Gastrocnemius medialis (tissue), 4 donors: ENCODE data around the gene TNN. TPM values are rescaled to one million over a fixed set of nuclear protein-coding genes. Genes with fewer than 3 reads are reported as not detected.

ENCODE experiments used
- ATAC-seq, 2 donors: fragments of 150-250 bp; one replicate each; pipeline ENCODE4 v1.9.1; 2016
- DNase-seq, 2 donors: peaks; one replicate each; pipeline ENCODE4 v3.0.0-alpha.2; 2019
- H3K27ac ChIP-seq, 4 donors: fragments of 200-600 bp; sonication (generic); 1 replicate in 1 of 4; 2 replicates in 3 of 4; pipeline ENCODE4 v1.5.1; 2016 to 2018; ENCODE audit warnings: mild to moderate bottlenecking in 2 of 4, moderate library complexity in 1 of 4
- H3K27me3 ChIP-seq, 3 donors: fragments of 200-600 bp; sonication (generic) in 2 of 3; 1 replicate in 1 of 3; 2 replicates in 2 of 3; pipeline versions ENCODE4 v1.5.1 to v1.6.0; 2016 to 2019; ENCODE audit warnings: mild to moderate bottlenecking in 1 of 3, moderate library complexity in 1 of 3
- H3K36me3 ChIP-seq, 2 donors: fragments of 200-600 bp; sonication (generic) in 1 of 2; one replicate each; pipeline ENCODE4 v1.5.1; 2017 to 2018
- H3K4me1 ChIP-seq, 2 donors: fragments of 200-600 bp; sonication (generic) in 1 of 2; one replicate each; pipeline ENCODE4 v1.5.1; 2016 to 2017; ENCODE audit warnings: mild to moderate bottlenecking in 2 of 2
- H3K4me3 ChIP-seq, 4 donors: fragments of 200-600 bp; sonication (generic) in 3 of 4; 1 replicate in 1 of 4; 2 replicates in 3 of 4; pipeline ENCODE4 v1.5.1; 2016 to 2019; ENCODE audit warnings: mild to moderate bottlenecking in 2 of 4
- H3K9me3 ChIP-seq, 3 donors: fragments of 200-600 bp; sonication (generic) in 2 of 3; 1 replicate in 1 of 3; 2 replicates in 2 of 3; pipeline ENCODE4 v1.5.1; 2016 to 2019
- CTCF ChIP-seq, 5 experiments: fragments of 450-650 bp in 3 of 5; fragments of 200-600 bp in 2 of 5; sonication (generic) in 2 of 5; IDR thresholded peaks in 4 of 5; conservative IDR thresholded peaks in 1 of 5; 1 replicate in 4 of 5; 2 replicates in 1 of 5; pipeline ENCODE4 v1.5.1; 2016 to 2019; ENCODE audit warnings: antibody characterized with exemption in 5 of 5, mild to moderate bottlenecking in 3 of 5, moderate library complexity in 3 of 5
- POLR2A ChIP-seq, 2 donors: fragments of 450-650 bp; IDR thresholded peaks; one replicate each; pipeline ENCODE4 v1.6.1; 2017; ENCODE audit warnings: antibody characterized with exemption in 2 of 2, mild to moderate bottlenecking in 2 of 2, moderate library complexity in 2 of 2
- in situ Hi-C, 4 donors: fragments of 200-750 bp; cut with MboI; loops; one replicate each; pipeline versions ENCODE4 v1.15.0 to v1.8.0; 2017; ENCODE audit warnings: low sequenced_read_pairs in 4 of 4
- intact Hi-C: fragments of 100-400 bp; cut with DNase I; formaldehyde crosslinking; loops from one replicate; pipeline ENCODE4 v1.15.1; 2023; ENCODE audit warnings: low total_unique reads
- total RNA-seq, 4 donors: library from RNA; depleted of rRNA; stranded (reverse); fragments of >200 nt; gene quantifications; one replicate each; pipeline versions ENCODE4 v1.1.0 to v1.2.3, GENCODE V29; 2016

Gene TNN
- total RNA-seq, 4 donors from 2014 or later, result 0.07 TPM; not detected in 3

GRCh38 chr1:175045097-175045496 is 22.5 kb upstream of the TNN start:
- TF ChIP-seq CTCF (IDR thresholded peaks at IDR 0.05 in 4 of 5, conservative IDR thresholded peaks at IDR 0.05 in 1 of 5) (no peak), POLR2A (IDR thresholded peaks at IDR 0.05) (no peak)
- intact Hi-C loops (no loop called here), in situ Hi-C loops (loop anchor here in 2 of 4 donors (25.0 kb wide), 1 partner anchor 267 kb away; no protein-coding TSS in a partner anchor)
- Histone ChIP-seq H3K4me1 (no peaks in the 10 kb centered on the region), H3K27me3 (peaks cover 0 to 3% (median 0%) of the 10 kb centered on the region in 3 donors), H3K9me3 (no peaks in the 10 kb centered on the region), H3K27ac (no peak overlapping the region), H3K36me3 (no peaks in the 10 kb centered on the region), H3K4me3 (no peak overlapping the region)
- ATAC-seq (no peak), DNase-seq (no peak)

GRCh38 chr1:175045519-175045918 is 22.1 kb upstream of the TNN start:
- no peak overlapping the region for H3K27ac ChIP-seq
- H3K4me1 ChIP-seq, result no peaks in the 10 kb centered on the region
- ATAC-seq (no peak), DNase-seq (no peak)
- peaks cover 0 to 3% (median 0%) of the 10 kb centered on the region in 3 donors for H3K27me3 ChIP-seq
- H3K9me3 ChIP-seq, result no peaks in the 10 kb centered on the region
- TF ChIP-seq POLR2A (IDR thresholded peaks at IDR 0.05), result no peak
- no peak for TF ChIP-seq CTCF (IDR thresholded peaks at IDR 0.05 in 4 of 5, conservative IDR thresholded peaks at IDR 0.05 in 1 of 5)
- intact Hi-C loops (no loop called here), in situ Hi-C loops (loop anchor here in 2 of 4 donors (25.0 kb wide), 1 partner anchor 267 kb away; no protein-coding TSS in a partner anchor)
- no peaks in the 10 kb centered on the region for H3K36me3 ChIP-seq
- no peak overlapping the region for H3K4me3 ChIP-seq

GRCh38 chr1:175050992-175051391 is 16.6 kb upstream of the TNN start:
- Histone ChIP-seq H3K4me1 (no peaks in the 10 kb centered on the region), H3K36me3 (no peaks in the 10 kb centered on the region), H3K27me3 (peaks cover 0 to 3% (median 0%) of the 10 kb centered on the region in 3 donors), H3K9me3 (no peaks in the 10 kb centered on the region), H3K27ac (no peak overlapping the region), H3K4me3 (no peak overlapping the region)
- no peak for ATAC-seq
- in situ Hi-C loops (no loop called here), intact Hi-C loops (no loop called here)
- TF ChIP-seq POLR2A (IDR thresholded peaks at IDR 0.05), result no peak
- no peak for TF ChIP-seq CTCF (IDR thresholded peaks at IDR 0.05 in 4 of 5, conservative IDR thresholded peaks at IDR 0.05 in 1 of 5)
- DNase-seq, result no peak

- Histone ChIP-seq H3K4me1 (no peaks in the 10 kb centered on the region), H3K27ac (no peak overlapping the region), H3K27me3 (no peaks in the 10 kb centered on the region), H3K4me3 (no peak overlapping the region), H3K36me3 (no peaks in the 10 kb centered on the region), H3K9me3 (no peaks in the 10 kb centered on the region)
- intact Hi-C loops (no loop called here), in situ Hi-C loops (no loop called here)
- TF ChIP-seq POLR2A (IDR thresholded peaks at IDR 0.05), result no peak
- TF ChIP-seq CTCF (IDR thresholded peaks at IDR 0.05 in 4 of 5, conservative IDR thresholded peaks at IDR 0.05 in 1 of 5), result no peak
- ATAC-seq, result no peak
- DNase-seq, result no peak
Observed at GRCh38 chr1:175054736-175055135, 12.9 kb upstream of the TNN start.

- no peak overlapping the region for H3K4me3 ChIP-seq
- no peaks in the 10 kb centered on the region for H3K9me3 ChIP-seq
- no peak for ATAC-seq
- no peaks in the 10 kb centered on the region for H3K27me3 ChIP-seq
- H3K36me3 ChIP-seq, result no peaks in the 10 kb centered on the region
- no peak for DNase-seq
- intact Hi-C loops (no loop called here), in situ Hi-C loops (no loop called here)
- no peaks in the 10 kb centered on the region for H3K4me1 ChIP-seq
- H3K27ac ChIP-seq, result no peak overlapping the region
- TF ChIP-seq POLR2A (IDR thresholded peaks at IDR 0.05) (no peak), CTCF (IDR thresholded peaks at IDR 0.05 in 4 of 5, conservative IDR thresholded peaks at IDR 0.05 in 1 of 5) (no peak)
Observed at GRCh38 chr1:175062339-175062738, 5.3 kb upstream of the TNN start.
